HG03565 (cell line): ENCODE measurements around the gene KIF3A.

Source experiments
- ATAC-seq: cut with Tn5 transposase; IDR thresholded peaks from one replicate; pipeline ENCODE4 v1.9.1; 2021; ENCODE audit warnings: mild to moderate bottlenecking, moderate library complexity; ENCODE audit not compliant: unreplicated experiment

Gene KIF3A

GRCh38 chr5:132771503-132771998 lies 34.2 kb upstream of the KIF3A start:
- ATAC-seq: no peak

GRCh38 chr5:132770476-132771159 lies 33.3 kb upstream of the KIF3A start:
- ATAC-seq: no peak

GRCh38 chr5:132768485-132768868 lies 31.1 kb upstream of the KIF3A start:
- no peak for ATAC-seq

GRCh38 chr5:132767150-132767549 lies 29.8 kb upstream of the KIF3A start:
- ATAC-seq: no peak

- ATAC-seq: no peak
These were observed 29.4 kb upstream of the KIF3A start for GRCh38 chr5:132766806-132767055.

- no peak for ATAC-seq
These were observed 28.9 kb upstream of the KIF3A start for GRCh38 chr5:132766020-132766805.

- no peak for ATAC-seq
These were observed 28.1 kb upstream of the KIF3A start for GRCh38 chr5:132765311-132766019.

GRCh38 chr5:132764671-132765238 lies 27.4 kb upstream of the KIF3A start:
- ATAC-seq: no peak

GRCh38 chr5:132764051-132764450 lies 26.7 kb upstream of the KIF3A start:
- ATAC-seq: no peak

GRCh38 chr5:132763181-132764036 lies 26.1 kb upstream of the KIF3A start:
- ATAC-seq: no peak

GRCh38 chr5:132762246-132763000 lies 25.1 kb upstream of the KIF3A start:
- no peak for ATAC-seq

- ATAC-seq: no peak
These were observed 24.2 kb upstream of the KIF3A start for GRCh38 chr5:132761321-132762240.

GRCh38 chr5:132760601-132761317 lies 23.4 kb upstream of the KIF3A start:
- ATAC-seq: no peak

- no peak for ATAC-seq
These were observed 22.7 kb upstream of the KIF3A start for GRCh38 chr5:132760049-132760420.

- no peak for ATAC-seq
These were observed 22.0 kb upstream of the KIF3A start for GRCh38 chr5:132759114-132760048.

- ATAC-seq: no peak
These were observed 21.1 kb upstream of the KIF3A start for GRCh38 chr5:132758451-132758850.

GRCh38 chr5:132756542-132756941 lies 19.2 kb upstream of the KIF3A start:
- ATAC-seq: no peak
